ENCODE data around the gene FNDC7.

DNA sequence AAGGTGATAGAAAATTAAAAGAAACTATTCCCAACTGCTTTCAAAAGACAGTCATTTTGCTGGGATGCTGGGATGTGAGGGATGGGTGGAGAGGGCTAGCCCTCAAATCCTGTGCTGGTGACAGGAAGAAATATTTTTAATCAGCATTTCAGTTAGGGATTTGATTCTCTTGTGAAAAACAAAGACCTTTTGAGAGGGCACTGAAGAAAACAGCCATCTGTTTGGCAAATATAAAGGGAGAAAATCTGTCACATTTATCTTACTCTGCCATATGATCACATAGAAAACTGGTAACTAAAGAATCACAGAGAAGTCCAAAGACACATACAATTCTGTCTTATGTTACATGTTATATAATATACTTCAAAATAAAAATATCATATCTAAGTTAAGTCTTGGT, 46.1 kb downstream of the FNDC7 start:
- TF ChIP-seq, protein P1, sequence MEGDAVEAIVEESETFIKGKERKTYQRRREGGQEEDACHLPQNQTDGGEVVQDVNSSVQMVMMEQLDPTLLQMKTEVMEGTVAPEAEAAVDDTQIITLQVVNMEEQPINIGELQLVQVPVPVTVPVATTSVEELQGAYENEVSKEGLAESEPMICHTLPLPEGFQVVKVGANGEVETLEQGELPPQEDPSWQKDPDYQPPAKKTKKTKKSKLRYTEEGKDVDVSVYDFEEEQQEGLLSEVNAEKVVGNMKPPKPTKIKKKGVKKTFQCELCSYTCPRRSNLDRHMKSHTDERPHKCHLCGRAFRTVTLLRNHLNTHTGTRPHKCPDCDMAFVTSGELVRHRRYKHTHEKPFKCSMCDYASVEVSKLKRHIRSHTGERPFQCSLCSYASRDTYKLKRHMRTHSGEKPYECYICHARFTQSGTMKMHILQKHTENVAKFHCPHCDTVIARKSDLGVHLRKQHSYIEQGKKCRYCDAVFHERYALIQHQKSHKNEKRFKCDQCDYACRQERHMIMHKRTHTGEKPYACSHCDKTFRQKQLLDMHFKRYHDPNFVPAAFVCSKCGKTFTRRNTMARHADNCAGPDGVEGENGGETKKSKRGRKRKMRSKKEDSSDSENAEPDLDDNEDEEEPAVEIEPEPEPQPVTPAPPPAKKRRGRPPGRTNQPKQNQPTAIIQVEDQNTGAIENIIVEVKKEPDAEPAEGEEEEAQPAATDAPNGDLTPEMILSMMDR (IDR thresholded peaks at IDR 0.05), result no peak
- no peak for TF ChIP-seq POLR2A (IDR thresholded peaks at IDR 0.05)
